ENCODE data around the gene UNC5C. TPM values are rescaled to one million over a fixed set of nuclear protein-coding genes. Genes with fewer than 3 reads are reported as not detected.

The UNC5C gene
- total and polyA plus RNA-seq, 9 donors: 0.45 to 1.3 (median 0.80) TPM

DNA sequence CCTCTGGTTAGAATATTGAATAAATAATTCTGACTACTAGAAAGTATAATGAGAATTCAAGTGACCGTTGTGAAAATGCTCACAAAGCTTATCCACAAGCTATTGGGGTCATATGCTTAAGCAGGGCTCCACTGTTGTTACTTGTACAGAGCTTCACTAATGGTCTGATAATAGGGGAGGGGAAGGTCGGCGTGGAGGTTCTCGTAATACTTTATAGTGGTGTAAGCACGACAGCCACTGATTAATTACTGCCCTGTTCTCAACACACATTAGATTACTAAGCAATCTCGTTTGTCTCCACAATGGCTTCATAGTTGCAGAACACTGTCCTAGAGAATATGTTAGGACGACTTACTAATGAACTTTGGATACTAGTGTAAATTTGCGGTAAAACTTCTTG lies 11.6 kb downstream of the UNC5C start:
- Histone ChIP-seq H3K4me1 (ENCODE audit: control insufficient read depth, insufficient read depth, low read length) (no peaks in the 10 kb centered on the region), H3K27me3 (ENCODE audit: control insufficient read depth, insufficient read depth, low read length) (no peaks in the 10 kb centered on the region), H3K4me3 (ENCODE audit: low read length) (no peak overlapping the region), H3K9me3 (replicated peaks; ENCODE audit: control insufficient read depth, low read depth, low read length) (no peaks in the 10 kb centered on the region), H3K36me3 (ENCODE audit: control insufficient read depth, insufficient read depth, low read length) (no peaks in the 10 kb centered on the region), H3K27ac (ENCODE audit: low read length) (no peak overlapping the region)
- no peak for DNase-seq
- 71% methylated on average over 1 of the region's 8 CpGs for WGBS (ENCODE audit: insufficient coverage)

DNA sequence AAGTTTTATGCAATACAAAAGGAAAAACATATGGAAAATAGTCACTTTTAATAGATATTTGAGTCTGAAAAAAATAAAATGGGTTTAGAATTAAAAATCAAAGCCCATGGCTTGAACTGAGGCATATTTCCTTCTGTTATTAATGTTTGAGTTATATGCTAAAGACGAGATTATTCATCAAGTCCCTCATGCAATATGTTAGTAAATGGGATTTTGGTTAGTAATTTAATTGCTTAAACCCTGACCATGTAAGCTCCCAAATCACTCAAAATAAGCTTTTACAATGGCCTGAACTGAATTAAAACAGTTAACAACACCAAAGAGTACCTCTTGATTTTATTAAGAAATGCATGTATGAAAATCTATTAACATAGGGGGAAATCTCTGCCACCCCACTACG lies 12.1 kb downstream of the UNC5C start:
- Histone ChIP-seq H3K9me3 (replicated peaks; ENCODE audit: control insufficient read depth, low read depth, low read length) (no peaks in the 10 kb centered on the region), H3K4me3 (ENCODE audit: low read length) (no peak overlapping the region), H3K27me3 (ENCODE audit: control insufficient read depth, insufficient read depth, low read length) (no peaks in the 10 kb centered on the region), H3K27ac (ENCODE audit: low read length) (no peak overlapping the region), H3K36me3 (ENCODE audit: control insufficient read depth, insufficient read depth, low read length) (no peaks in the 10 kb centered on the region), H3K4me1 (ENCODE audit: control insufficient read depth, insufficient read depth, low read length) (no peaks in the 10 kb centered on the region)
- DNase-seq: no peak
- WGBS (ENCODE audit: insufficient coverage): no CpG with 5 or more reads among the region's 2 CpGs

DNA sequence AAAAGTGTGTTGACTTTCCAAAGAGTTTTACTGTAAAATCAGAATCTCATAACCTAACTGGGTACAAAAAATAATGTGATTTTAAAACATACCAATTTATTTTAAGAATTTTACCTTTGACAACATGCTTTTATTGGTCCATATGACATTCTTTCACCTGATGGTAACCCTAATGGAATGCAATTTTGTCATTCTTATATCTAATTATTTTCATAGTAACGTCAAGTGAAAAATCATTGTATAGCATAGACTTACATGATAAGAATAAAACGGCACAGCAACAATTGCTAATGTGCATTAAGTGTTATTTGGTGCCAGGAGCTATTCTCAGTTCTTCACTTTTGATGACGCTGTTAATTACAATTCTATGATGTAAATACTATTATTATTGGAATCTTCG lies 13.6 kb downstream of the UNC5C start:
- no peak overlapping the region for H3K4me3 ChIP-seq (ENCODE audit: low read length)
- H3K27ac ChIP-seq (ENCODE audit: low read length): no peak overlapping the region
- H3K9me3 ChIP-seq (replicated peaks; ENCODE audit: control insufficient read depth, low read depth, low read length): no peaks in the 10 kb centered on the region
- no peaks in the 10 kb centered on the region for H3K27me3 ChIP-seq (ENCODE audit: control insufficient read depth, insufficient read depth, low read length)
- DNase-seq: no peak
- no peaks in the 10 kb centered on the region for H3K36me3 ChIP-seq (ENCODE audit: control insufficient read depth, insufficient read depth, low read length)
- WGBS (ENCODE audit: insufficient coverage): no CpG with 5 or more reads among the region's 4 CpGs
- H3K4me1 ChIP-seq (ENCODE audit: control insufficient read depth, insufficient read depth, low read length): no peaks in the 10 kb centered on the region

DNA sequence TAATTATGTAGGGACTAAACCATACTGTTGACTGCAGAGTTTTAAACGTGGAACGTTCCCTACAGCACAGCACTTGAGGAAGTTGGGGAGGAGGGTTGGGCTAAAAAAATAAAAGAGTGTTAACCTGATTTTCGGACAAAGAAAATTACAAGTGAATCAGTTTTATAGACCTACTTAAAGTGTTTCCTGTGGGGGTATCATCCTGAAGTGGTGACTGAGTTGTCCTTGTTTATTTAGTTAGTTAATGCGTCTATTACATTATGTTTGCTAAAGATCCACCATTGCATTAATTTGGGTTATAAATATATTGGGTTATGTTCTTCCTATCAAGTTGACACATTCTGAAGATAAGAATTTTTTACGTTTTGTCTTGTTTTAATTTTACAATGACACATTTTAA lies 14.7 kb downstream of the UNC5C start:
- DNase-seq: no peak
- Histone ChIP-seq H3K9me3 (replicated peaks; ENCODE audit: control insufficient read depth, low read depth, low read length) (no peaks in the 10 kb centered on the region), H3K27ac (ENCODE audit: low read length) (no peak overlapping the region), H3K4me3 (ENCODE audit: low read length) (no peak overlapping the region), H3K36me3 (ENCODE audit: control insufficient read depth, insufficient read depth, low read length) (no peaks in the 10 kb centered on the region), H3K4me1 (ENCODE audit: control insufficient read depth, insufficient read depth, low read length) (no peaks in the 10 kb centered on the region), H3K27me3 (ENCODE audit: control insufficient read depth, insufficient read depth, low read length) (no peaks in the 10 kb centered on the region)
- no CpG with 5 or more reads among the region's 5 CpGs for WGBS (ENCODE audit: insufficient coverage)

DNA sequence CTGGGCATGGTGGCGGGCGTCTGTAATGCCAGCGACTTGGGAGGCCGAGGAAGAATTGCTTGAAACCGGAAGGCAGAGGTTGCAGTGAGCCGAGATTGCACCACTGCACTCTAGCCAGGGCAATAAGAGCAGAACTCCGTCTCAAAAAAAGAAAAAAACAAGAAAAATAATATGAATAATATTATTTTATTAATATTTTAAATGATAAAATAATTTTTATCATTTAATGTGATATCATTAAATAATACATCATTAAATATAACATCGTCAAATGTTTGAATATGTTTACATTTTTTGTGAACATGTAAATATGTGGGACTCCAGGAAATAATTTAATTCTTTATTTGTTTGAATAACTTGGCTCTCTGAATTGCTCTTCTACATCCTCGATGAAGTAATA lies 15.5 kb downstream of the UNC5C start:
- 90% methylated on average over 2 of the region's 9 CpGs for WGBS (ENCODE audit: insufficient coverage)
- Histone ChIP-seq H3K4me3 (ENCODE audit: low read length) (no peak overlapping the region), H3K4me1 (ENCODE audit: control insufficient read depth, insufficient read depth, low read length) (no peaks in the 10 kb centered on the region), H3K27me3 (ENCODE audit: control insufficient read depth, insufficient read depth, low read length) (no peaks in the 10 kb centered on the region), H3K27ac (ENCODE audit: low read length) (no peak overlapping the region), H3K9me3 (replicated peaks; ENCODE audit: control insufficient read depth, low read depth, low read length) (no peaks in the 10 kb centered on the region), H3K36me3 (ENCODE audit: control insufficient read depth, insufficient read depth, low read length) (no peaks in the 10 kb centered on the region)
- no peak for DNase-seq

DNA sequence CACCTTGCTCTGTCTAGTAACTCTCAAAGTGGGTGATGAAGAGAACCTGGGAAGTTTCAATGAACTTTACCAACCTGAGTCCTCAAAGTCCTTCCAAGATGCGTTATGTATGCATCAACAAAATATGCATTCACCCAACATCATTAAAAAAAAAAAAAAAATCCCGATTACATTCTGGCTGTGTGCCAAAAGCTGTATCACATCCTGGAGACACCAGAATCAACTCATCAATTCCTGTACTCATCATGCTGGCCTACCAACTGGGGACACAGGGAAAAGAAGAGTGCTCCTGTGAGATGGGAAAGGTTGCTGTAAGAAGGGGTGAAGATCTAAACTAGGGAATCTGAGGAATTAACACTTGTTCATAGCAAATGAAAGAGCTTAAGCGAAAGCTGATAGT lies 16.5 kb downstream of the UNC5C start:
- no peaks in the 10 kb centered on the region for H3K4me1 ChIP-seq (ENCODE audit: control insufficient read depth, insufficient read depth, low read length)
- 100% methylated on average over 2 of the region's 3 CpGs for WGBS (ENCODE audit: insufficient coverage)
- H3K27ac ChIP-seq (ENCODE audit: low read length): no peak overlapping the region
- no peak for DNase-seq
- no peaks in the 10 kb centered on the region for H3K36me3 ChIP-seq (ENCODE audit: control insufficient read depth, insufficient read depth, low read length)
- H3K27me3 ChIP-seq (ENCODE audit: control insufficient read depth, insufficient read depth, low read length): no peaks in the 10 kb centered on the region
- no peak overlapping the region for H3K4me3 ChIP-seq (ENCODE audit: low read length)
- no peaks in the 10 kb centered on the region for H3K9me3 ChIP-seq (replicated peaks; ENCODE audit: control insufficient read depth, low read depth, low read length)

DNA sequence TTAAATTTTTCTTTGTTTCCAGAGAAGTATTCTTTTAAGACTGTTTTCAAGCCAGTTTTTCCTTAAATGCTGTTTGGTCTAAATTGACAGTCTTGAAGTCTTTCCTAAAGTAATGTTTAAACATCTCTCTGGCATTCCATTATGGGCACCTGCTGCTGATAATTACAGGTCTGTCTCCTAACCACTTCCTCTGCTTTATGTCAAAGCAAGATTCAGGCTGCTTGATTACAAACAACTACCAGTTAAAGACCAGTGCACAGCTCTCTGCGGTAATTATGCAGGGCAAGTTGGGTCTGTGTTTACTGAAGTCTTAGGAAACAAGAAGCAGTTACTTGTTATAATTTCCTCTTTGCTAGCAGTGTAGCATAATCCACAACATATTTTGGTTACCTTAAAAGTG lies 17.6 kb downstream of the UNC5C start:
- H3K9me3 ChIP-seq (replicated peaks; ENCODE audit: control insufficient read depth, low read depth, low read length): no peaks in the 10 kb centered on the region
- no peaks in the 10 kb centered on the region for H3K4me1 ChIP-seq (ENCODE audit: control insufficient read depth, insufficient read depth, low read length)
- WGBS (ENCODE audit: insufficient coverage): no CpG with 5 or more reads among the region's 1 CpG
- no peak for DNase-seq
- no peaks in the 10 kb centered on the region for H3K36me3 ChIP-seq (ENCODE audit: control insufficient read depth, insufficient read depth, low read length)
- no peak overlapping the region for H3K4me3 ChIP-seq (ENCODE audit: low read length)
- H3K27ac ChIP-seq (ENCODE audit: low read length): no peak overlapping the region
- no peaks in the 10 kb centered on the region for H3K27me3 ChIP-seq (ENCODE audit: control insufficient read depth, insufficient read depth, low read length)

DNA sequence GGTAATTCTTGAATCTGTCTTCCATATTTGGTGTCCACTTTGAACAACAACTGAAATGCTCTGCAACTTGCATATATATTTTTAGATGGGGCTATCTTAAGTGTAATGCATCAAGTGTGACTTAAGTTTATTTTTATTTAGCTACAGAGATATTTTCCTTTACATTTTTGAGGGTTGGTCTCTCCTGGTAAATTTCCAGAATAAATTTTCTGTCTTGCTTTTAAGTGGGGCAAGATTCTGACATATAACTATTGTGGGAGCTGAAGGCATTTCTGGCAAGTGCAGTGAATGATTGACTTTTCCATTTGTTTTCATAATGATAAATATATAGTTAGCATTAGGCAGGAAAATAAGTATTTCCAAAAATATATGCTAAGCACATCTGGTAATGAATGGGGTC lies 18.8 kb downstream of the UNC5C start:
- Histone ChIP-seq H3K27ac (ENCODE audit: low read length) (no peak overlapping the region), H3K4me1 (ENCODE audit: control insufficient read depth, insufficient read depth, low read length) (no peaks in the 10 kb centered on the region), H3K9me3 (replicated peaks; ENCODE audit: control insufficient read depth, low read depth, low read length) (no peaks in the 10 kb centered on the region), H3K27me3 (ENCODE audit: control insufficient read depth, insufficient read depth, low read length) (no peaks in the 10 kb centered on the region), H3K36me3 (ENCODE audit: control insufficient read depth, insufficient read depth, low read length) (no peaks in the 10 kb centered on the region), H3K4me3 (ENCODE audit: low read length) (no peak overlapping the region)
- DNase-seq: no peak

DNA sequence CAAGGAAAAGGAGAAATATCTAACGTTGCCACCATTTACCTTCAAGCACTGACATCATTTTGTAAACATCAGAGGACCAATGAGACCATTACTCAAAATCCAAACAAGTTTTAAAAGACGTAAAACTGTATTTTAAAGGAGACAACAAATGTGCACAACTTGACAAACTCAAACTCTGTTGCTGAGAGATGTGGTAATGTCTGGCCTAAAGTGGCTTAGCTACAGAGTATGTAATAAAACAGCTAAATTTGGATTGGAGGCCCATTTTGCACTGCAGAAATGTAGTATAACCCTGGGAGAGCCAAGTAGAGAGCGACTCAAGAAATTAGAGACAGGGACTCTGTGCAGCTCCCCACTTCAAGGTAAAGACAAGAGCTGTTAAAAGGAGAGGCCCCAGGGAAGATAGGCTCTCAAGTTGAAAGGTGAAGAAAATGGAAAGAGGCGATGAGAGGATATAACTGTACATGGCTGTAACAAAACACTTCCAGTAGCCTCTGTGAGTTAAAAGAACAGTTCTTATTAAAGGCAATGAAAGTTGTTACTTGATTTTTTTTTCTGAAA lies 20.3 kb downstream of the UNC5C start:
- Histone ChIP-seq H3K4me3 (ENCODE audit: low read length) (no peak overlapping the region), H3K36me3 (ENCODE audit: control insufficient read depth, insufficient read depth, low read length) (no peaks in the 10 kb centered on the region), H3K27me3 (ENCODE audit: control insufficient read depth, insufficient read depth, low read length) (no peaks in the 10 kb centered on the region), H3K9me3 (replicated peaks; ENCODE audit: control insufficient read depth, low read depth, low read length) (no peaks in the 10 kb centered on the region), H3K27ac (ENCODE audit: low read length) (no peak overlapping the region), H3K4me1 (ENCODE audit: control insufficient read depth, insufficient read depth, low read length) (no peaks in the 10 kb centered on the region)
- peak; percentile 33 for DNase-seq
- WGBS (ENCODE audit: insufficient coverage): 10% methylated on average over 1 of the region's 4 CpGs

DNA sequence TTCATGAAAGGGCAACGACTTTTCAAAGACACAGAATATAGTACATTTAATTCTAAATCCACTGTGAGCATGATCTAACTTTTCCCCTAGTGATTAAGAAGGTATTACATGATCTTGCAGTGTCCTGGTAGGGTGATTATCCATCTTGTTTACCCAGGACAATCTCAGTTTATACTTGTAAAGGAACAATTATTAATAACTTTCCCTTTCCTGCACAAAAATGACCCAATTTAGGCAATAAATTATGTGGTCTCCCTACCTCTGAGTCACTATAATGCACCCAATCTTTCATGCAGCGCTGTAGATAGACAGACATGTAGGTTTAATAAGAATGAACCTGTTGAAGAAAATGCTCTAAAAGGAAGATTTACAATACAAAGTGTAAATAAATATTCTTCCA lies 22.7 kb downstream of the UNC5C start:
- Histone ChIP-seq H3K4me1 (ENCODE audit: control insufficient read depth, insufficient read depth, low read length) (no peaks in the 10 kb centered on the region), H3K4me3 (ENCODE audit: low read length) (no peak overlapping the region), H3K9me3 (replicated peaks; ENCODE audit: control insufficient read depth, low read depth, low read length) (no peaks in the 10 kb centered on the region), H3K27ac (ENCODE audit: low read length) (no peak overlapping the region), H3K36me3 (ENCODE audit: control insufficient read depth, insufficient read depth, low read length) (no peaks in the 10 kb centered on the region), H3K27me3 (ENCODE audit: control insufficient read depth, insufficient read depth, low read length) (no peaks in the 10 kb centered on the region)
- no peak for DNase-seq
- no CpG with 5 or more reads among the region's 2 CpGs for WGBS (ENCODE audit: insufficient coverage)

DNA sequence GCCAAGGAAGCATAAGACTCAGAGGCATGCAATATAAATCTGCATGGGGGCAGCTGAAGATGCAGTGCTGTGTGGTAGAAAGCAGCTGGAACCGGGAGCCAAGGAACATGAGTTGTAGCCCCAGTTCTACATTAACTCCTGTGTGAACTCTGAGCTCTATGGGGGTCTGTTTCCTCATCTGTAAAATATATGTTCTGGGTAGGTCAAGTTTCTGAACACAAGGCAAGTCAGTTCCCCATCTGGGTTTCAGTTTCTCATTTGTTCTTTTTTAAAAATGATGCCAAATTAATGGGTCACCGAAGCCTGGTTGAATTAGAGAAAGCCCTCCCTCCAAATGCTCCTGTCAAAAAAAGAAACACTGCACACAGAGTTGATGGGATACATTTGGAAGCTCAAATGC lies 24.0 kb downstream of the UNC5C start:
- Histone ChIP-seq H3K27ac (ENCODE audit: low read length) (no peak overlapping the region), H3K9me3 (replicated peaks; ENCODE audit: control insufficient read depth, low read depth, low read length) (no peaks in the 10 kb centered on the region), H3K4me3 (ENCODE audit: low read length) (no peak overlapping the region), H3K36me3 (ENCODE audit: control insufficient read depth, insufficient read depth, low read length) (no peaks in the 10 kb centered on the region), H3K4me1 (ENCODE audit: control insufficient read depth, insufficient read depth, low read length) (no peaks in the 10 kb centered on the region), H3K27me3 (ENCODE audit: control insufficient read depth, insufficient read depth, low read length) (no peaks in the 10 kb centered on the region)
- 0% methylated on average over 1 of the region's 2 CpGs for WGBS (ENCODE audit: insufficient coverage)
- no peak for DNase-seq

All from muscle of leg (tissue), 11 donors.